HFF-Myc (cell line): Measurements from ENCODE around the gene APOL1.
"Not testable (repeated sequence)": the region's sequence is repeated elsewhere in the genome, so short reads cannot be mapped to it uniquely, and the experiment has no call there.

Experiments used
- DNase-seq: peaks from one replicate; pipeline ENCODE4 v3.0.0-alpha.2; 2011; ENCODE audit warnings: low read depth; ENCODE audit errors: extremely low read depth
- H3K4me3 ChIP-seq: replicated peaks from 2 replicates; pipeline ENCODE4 v1.5.1; 2011; ENCODE audit warnings: low read depth, mild to moderate bottlenecking, control low read depth, low read length
- CTCF ChIP-seq: IDR thresholded peaks from 2 replicates; pipeline ENCODE4 v1.5.1; 2012; ENCODE audit warnings: mild to moderate bottlenecking, low read depth, low read length, control low read depth; ENCODE audit errors: missing control alignments

The APOL1 gene

GRCh38 chr22:36225333-36225922 is 27.5 kb upstream of the APOL1 start:
- no peak for DNase-seq
- no peak overlapping the region for H3K4me3 ChIP-seq
- no peak for TF ChIP-seq CTCF

GRCh38 chr22:36226189-36226588 is 26.7 kb upstream of the APOL1 start:
- no peak for DNase-seq
- no peak overlapping the region for H3K4me3 ChIP-seq

GRCh38 chr22:36227396-36227795 is 25.5 kb upstream of the APOL1 start:
- no peak for DNase-seq
- no peak for TF ChIP-seq CTCF
- no peak overlapping the region for H3K4me3 ChIP-seq

More at GRCh38 chr22:36226189-36226588, 26.7 kb upstream of the APOL1 start:
- no peak for TF ChIP-seq CTCF

- no peak for DNase-seq
- no peak for TF ChIP-seq CTCF
- no peak overlapping the region for H3K4me3 ChIP-seq
These were observed 25.1 kb upstream of the APOL1 start for GRCh38 chr22:36227806-36228205.

- H3K4me3 ChIP-seq, DNase-seq: not testable (repeated sequence)
These were observed 24.6 kb upstream of the APOL1 start for GRCh38 chr22:36228369-36228768.

GRCh38 chr22:36228944-36229343 is 24.0 kb upstream of the APOL1 start:
- H3K4me3 ChIP-seq: no peak overlapping the region
- DNase-seq: no peak
- no peak for TF ChIP-seq CTCF

- DNase-seq, H3K4me3 ChIP-seq: not testable (repeated sequence)
These were observed 23.3 kb upstream of the APOL1 start for GRCh38 chr22:36229649-36230048.

- not testable (repeated sequence) for DNase-seq, H3K4me3 ChIP-seq
These were observed 21.9 kb upstream of the APOL1 start for GRCh38 chr22:36231051-36231450.
